Natural killer cell (primary cell): ENCODE measurements around the gene ALDH3B2. TPM values are rescaled to one million over a fixed set of nuclear protein-coding genes. Genes with fewer than 3 reads are reported as not detected.
"Not testable (repeated sequence)": the region's sequence is repeated elsewhere in the genome, so short reads cannot be mapped to it uniquely, and the experiment has no call there.

Source experiments
- ATAC-seq, 3 donors: fragments of 150-1000 bp in 2 of 3; fragments of 200-7000 bp in 1 of 3; cut with Tn5 transposase; 1 replicate in 1 of 3; 2 replicates in 2 of 3; pipeline ENCODE4 v1.10.0; 2021; ENCODE audit warnings: mild to moderate bottlenecking in 2 of 3, moderate library complexity in 2 of 3
- DNase-seq, 2 donors: peaks; one replicate each; pipeline versions ENCODE4 v3.0.0 to v3.0.0-alpha.2; 2013 to 2021; ENCODE audit warnings: mixed read lengths in 1 of 2
- H3K27ac ChIP-seq: one replicate; pipeline ENCODE4 v1.5.1; 2013; ENCODE audit warnings: mild to moderate bottlenecking, low read length
- H3K27me3 ChIP-seq: one replicate; pipeline ENCODE4 v1.6.1; 2013; ENCODE audit warnings: low read length; ENCODE audit not compliant: control insufficient read depth, insufficient read depth
- H3K36me3 ChIP-seq: one replicate; pipeline ENCODE4 v1.6.1; 2013; ENCODE audit warnings: low read length; ENCODE audit not compliant: control insufficient read depth, insufficient read depth
- H3K4me1 ChIP-seq: one replicate; pipeline ENCODE4 v1.6.1; 2013; ENCODE audit warnings: low read length; ENCODE audit not compliant: control insufficient read depth, insufficient read depth
- H3K4me3 ChIP-seq: one replicate; pipeline ENCODE4 v1.5.1; 2013; ENCODE audit warnings: low read length
- H3K9me3 ChIP-seq: one replicate; pipeline ENCODE4 v1.6.1; 2013; ENCODE audit warnings: low read length; ENCODE audit not compliant: control insufficient read depth, insufficient read depth
- H3K27ac Mint-ChIP-seq, 2 donors: one replicate each; pipeline ENCODE4 v1.8.0; 2022; ENCODE audit warnings: mild to moderate bottlenecking in 2 of 2, mixed read lengths in 2 of 2, moderate library complexity in 1 of 2
- H3K27me3 Mint-ChIP-seq, 2 donors: one replicate each; pipeline ENCODE4 v1.8.0; 2022; ENCODE audit warnings: low read depth in 2 of 2, mixed read lengths in 2 of 2
- H3K36me3 Mint-ChIP-seq: one replicate; pipeline ENCODE4 v1.8.0; 2022; ENCODE audit warnings: mixed read lengths
- H3K4me1 Mint-ChIP-seq, 2 donors: one replicate each; pipeline ENCODE4 v1.8.0; 2022; ENCODE audit warnings: mixed read lengths in 2 of 2
- H3K4me3 Mint-ChIP-seq: one replicate; pipeline ENCODE4 v1.8.0; 2022; ENCODE audit warnings: mild to moderate bottlenecking, moderate library complexity, mixed read lengths
- H3K9me3 Mint-ChIP-seq, 2 donors: one replicate each; pipeline ENCODE4 v1.8.0; 2022; ENCODE audit warnings: mixed read lengths in 2 of 2
- WGBS: methylation state at CpG from one replicate; pipeline ENCODE4 v1.1.7; 2013; ENCODE audit warnings: missing lambda C conversion rate; ENCODE audit not compliant: insufficient coverage; 5-methylcytosine and 5-hydroxymethylcytosine counted together
- intact Hi-C: fragments of 100-400 bp; cut with micrococcal nuclease; formaldehyde crosslinking; loops from one replicate; pipeline ENCODE4 v1.14.2; 2022
- total RNA-seq, 4 donors: library from RNA; stranded (reverse); fragments of 120-200 nt in 1 of 4; gene quantifications; one replicate each; pipeline versions ENCODE4 v1.2.3 to v1.2.4, GENCODE V29; 2013 to 2022
- TF ChIP-seq, protein P1 (sequence below): fragments of 200-600 bp; IDR thresholded peaks from one replicate; pipeline ENCODE4 v1.8.0; 2022; ENCODE audit warnings: antibody characterized with exemption

ALDH3B2 gene
- total RNA-seq, 3 donors from 2014 or later (not counting 1 experiment from before 2014, with no cell fraction given): not detected

DNA sequence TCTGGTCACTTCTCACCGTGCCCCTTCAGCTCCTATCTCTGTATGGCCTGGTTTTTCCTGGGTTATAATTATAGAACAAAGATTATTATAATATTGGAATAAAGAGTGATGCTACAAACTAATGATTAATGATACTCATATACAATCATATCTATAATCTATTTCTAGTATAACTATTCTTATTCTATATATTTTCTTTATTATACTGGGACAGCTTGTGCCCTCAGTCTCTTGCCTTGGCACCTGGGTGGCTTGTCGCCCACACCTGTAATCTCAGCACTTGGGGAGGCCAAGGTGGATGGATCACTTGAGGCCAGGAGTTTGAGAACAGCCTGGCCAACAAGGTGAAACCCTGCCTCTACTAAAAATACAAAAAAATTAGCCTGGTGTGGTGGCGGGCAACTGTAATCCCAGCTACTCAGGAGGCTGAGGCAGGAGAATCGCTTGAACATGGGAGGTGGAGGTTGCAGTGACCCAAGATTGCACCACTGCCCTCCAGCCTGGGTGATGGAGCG lies 14.7 kb downstream of the ALDH3B2 start:
- not testable (repeated sequence) for H3K27ac Mint-ChIP-seq, H3K4me1 ChIP-seq, H3K4me3 Mint-ChIP-seq, ATAC-seq, H3K27me3 Mint-ChIP-seq, H3K27me3 ChIP-seq, H3K27ac ChIP-seq, H3K36me3 ChIP-seq, H3K36me3 Mint-ChIP-seq, H3K9me3 Mint-ChIP-seq, H3K4me1 Mint-ChIP-seq, H3K4me3 ChIP-seq, H3K9me3 ChIP-seq, DNase-seq
- WGBS: 49% methylated on average over 4 of the region's 5 CpGs
- intact Hi-C loops: loop anchor here (1.0 to 5.0 kb wide), 3 partner anchors 19 to 77 kb away; partner anchors contain the start of genes GSTP1 and NUDT8
- TF ChIP-seq, protein P1, sequence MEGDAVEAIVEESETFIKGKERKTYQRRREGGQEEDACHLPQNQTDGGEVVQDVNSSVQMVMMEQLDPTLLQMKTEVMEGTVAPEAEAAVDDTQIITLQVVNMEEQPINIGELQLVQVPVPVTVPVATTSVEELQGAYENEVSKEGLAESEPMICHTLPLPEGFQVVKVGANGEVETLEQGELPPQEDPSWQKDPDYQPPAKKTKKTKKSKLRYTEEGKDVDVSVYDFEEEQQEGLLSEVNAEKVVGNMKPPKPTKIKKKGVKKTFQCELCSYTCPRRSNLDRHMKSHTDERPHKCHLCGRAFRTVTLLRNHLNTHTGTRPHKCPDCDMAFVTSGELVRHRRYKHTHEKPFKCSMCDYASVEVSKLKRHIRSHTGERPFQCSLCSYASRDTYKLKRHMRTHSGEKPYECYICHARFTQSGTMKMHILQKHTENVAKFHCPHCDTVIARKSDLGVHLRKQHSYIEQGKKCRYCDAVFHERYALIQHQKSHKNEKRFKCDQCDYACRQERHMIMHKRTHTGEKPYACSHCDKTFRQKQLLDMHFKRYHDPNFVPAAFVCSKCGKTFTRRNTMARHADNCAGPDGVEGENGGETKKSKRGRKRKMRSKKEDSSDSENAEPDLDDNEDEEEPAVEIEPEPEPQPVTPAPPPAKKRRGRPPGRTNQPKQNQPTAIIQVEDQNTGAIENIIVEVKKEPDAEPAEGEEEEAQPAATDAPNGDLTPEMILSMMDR: peak; percentile 41

DNA sequence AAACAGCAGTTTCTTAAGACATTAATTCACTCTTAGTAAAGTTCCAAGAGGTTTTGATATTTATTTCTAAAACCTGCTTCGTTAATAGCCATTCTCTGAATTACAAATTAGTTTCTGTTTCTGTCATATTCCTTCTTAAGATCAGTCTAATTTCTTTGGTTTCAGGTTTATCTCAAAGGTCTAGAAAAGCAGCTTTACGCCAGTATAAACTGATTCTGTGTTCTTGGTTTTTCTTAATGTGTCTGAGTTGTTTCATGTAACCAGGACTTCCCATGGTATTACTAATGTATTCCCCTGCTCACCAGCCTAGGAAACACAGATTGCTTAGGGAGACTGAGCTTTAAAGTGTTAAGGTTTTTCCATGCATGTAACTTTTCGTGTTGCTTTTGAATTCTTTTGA lies 17.1 kb downstream of the ALDH3B2 start:
- no peaks in the 10 kb centered on the region for H3K9me3 Mint-ChIP-seq
- no peak overlapping the region for H3K27ac ChIP-seq
- intact Hi-C loops: loop anchor here (5.0 kb wide), 1 partner anchor 75 kb away; the partner anchor contains the start of gene GSTP1
- H3K27ac Mint-ChIP-seq: no peak overlapping the region
- H3K4me3 Mint-ChIP-seq: no peak overlapping the region
- H3K27me3 ChIP-seq: no peaks in the 10 kb centered on the region
- no peaks in the 10 kb centered on the region for H3K9me3 ChIP-seq
- WGBS: 54% methylated on average over 1 of the region's 3 CpGs
- H3K27me3 Mint-ChIP-seq: peaks cover 0 to 5% of the 10 kb centered on the region in 2 donors
- H3K4me1 ChIP-seq: peaks cover 3% of the 10 kb centered on the region
- no peaks in the 10 kb centered on the region for H3K4me1 Mint-ChIP-seq
- H3K36me3 Mint-ChIP-seq: no peaks in the 10 kb centered on the region
- no peaks in the 10 kb centered on the region for H3K36me3 ChIP-seq
- TF ChIP-seq, protein P1: no peak
- no peak overlapping the region for H3K4me3 ChIP-seq
- DNase-seq (no peak), ATAC-seq (no peak)

DNA sequence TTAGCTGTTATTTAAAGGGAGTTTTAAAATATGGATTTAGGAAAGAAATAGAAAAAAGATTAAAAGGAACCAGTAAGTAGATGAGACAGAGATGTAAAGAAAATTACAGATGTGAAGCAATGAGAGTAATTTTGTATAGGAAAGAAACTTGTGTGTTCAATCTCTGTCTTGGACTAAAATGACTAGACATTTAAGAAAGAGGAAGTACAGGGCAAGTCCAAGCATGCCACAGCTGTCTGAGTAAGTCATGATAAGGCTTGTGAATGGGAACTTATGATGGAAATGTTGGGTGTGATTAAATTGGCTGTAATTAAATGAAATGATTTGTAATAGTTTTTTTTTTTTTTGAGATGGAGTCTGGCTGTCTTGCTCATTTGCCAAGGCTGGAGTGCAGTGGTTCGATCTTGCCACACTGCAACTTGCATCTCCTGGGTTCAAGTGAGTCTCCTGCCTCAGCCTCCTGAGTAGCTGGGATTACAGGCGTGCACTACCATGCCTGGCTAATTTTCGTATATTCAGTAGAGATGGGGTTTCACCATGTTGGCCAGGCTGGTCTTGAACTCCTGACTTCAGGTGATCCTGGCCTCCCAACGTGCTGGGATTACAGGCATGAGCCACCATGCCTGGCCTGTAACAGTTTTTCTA lies 18.0 kb downstream of the ALDH3B2 start:
- Mint-ChIP-seq H3K9me3 (no peaks in the 10 kb centered on the region), H3K27ac (no peak overlapping the region), H3K36me3 (no peaks in the 10 kb centered on the region), H3K27me3 (peaks cover 0 to 5% of the 10 kb centered on the region in 2 donors), H3K4me3 (no peak overlapping the region), H3K4me1 (no peaks in the 10 kb centered on the region)
- Histone ChIP-seq H3K4me1 (peaks cover 3% of the 10 kb centered on the region), H3K36me3 (no peaks in the 10 kb centered on the region), H3K27ac (no peak overlapping the region), H3K9me3 (no peaks in the 10 kb centered on the region), H3K4me3 (no peak overlapping the region), H3K27me3 (no peaks in the 10 kb centered on the region)
- DNase-seq (no peak), ATAC-seq (no peak)
- 89% methylated on average over 4 of the region's 4 CpGs for WGBS
- TF ChIP-seq, protein P1: no peak
- intact Hi-C loops: loop anchor here (5.0 kb wide), 1 partner anchor 74 kb away; the partner anchor contains the start of gene GSTP1
